ENCODE results near the gene PM20D1. TPM values are rescaled to one million over a fixed set of nuclear protein-coding genes. Genes with fewer than 3 reads are reported as not detected.

PM20D1 gene
- polyA plus RNA-seq, 6 donors from 2014 or later, result 0.43 to 3.0 (median 1.0) TPM; not detected in 1

GRCh38 chr1:205811660-205812059 lies 38.3 kb downstream of the PM20D1 start:
- DNase-seq, result no peak
- peak overlapping the region in 5 of 6 donors; percentile 84 to 91 (median 87) for H3K27ac Mint-ChIP-seq
- peaks cover 0 to 6% of the 10 kb centered on the region in 2 donors for H3K36me3 Mint-ChIP-seq
- peaks cover 50 to 67% (median 65%) of the 10 kb centered on the region in 3 donors for H3K4me1 Mint-ChIP-seq
- H3K9me3 Mint-ChIP-seq, result no peaks in the 10 kb centered on the region
- H3K4me3 Mint-ChIP-seq, result peak overlapping the region; percentile 93 to 98 (median 96)
- ATAC-seq (ENCODE audit: low read depth in 2 of 2), result no peak
- no peaks in the 10 kb centered on the region for H3K27me3 Mint-ChIP-seq

- peaks cover 0 to 6% of the 10 kb centered on the region in 2 donors for H3K36me3 Mint-ChIP-seq
- no peak for DNase-seq
- peak overlapping the region in 1 of 6 donors; percentile 73 for H3K27ac Mint-ChIP-seq
- no peaks in the 10 kb centered on the region for H3K27me3 Mint-ChIP-seq
- no peaks in the 10 kb centered on the region for H3K9me3 Mint-ChIP-seq
- ATAC-seq (ENCODE audit: low read depth in 2 of 2), result no peak
- peaks cover 57 to 77% (median 73%) of the 10 kb centered on the region in 3 donors for H3K4me1 Mint-ChIP-seq
- peak overlapping the region in 5 of 8 donors; percentile 16 to 97 (median 93) for H3K4me3 Mint-ChIP-seq
These were observed 39.3 kb downstream of the PM20D1 start for GRCh38 chr1:205810448-205811157.

GRCh38 chr1:205809942-205810345 lies 40.0 kb downstream of the PM20D1 start:
- Mint-ChIP-seq H3K36me3 (peaks cover 0 to 6% of the 10 kb centered on the region in 2 donors), H3K27ac (peak overlapping the region in 1 of 6 donors; percentile 66), H3K27me3 (no peaks in the 10 kb centered on the region), H3K9me3 (no peaks in the 10 kb centered on the region), H3K4me3 (peak overlapping the region in 3 of 8 donors; percentile 3 to 54 (median 32)), H3K4me1 (peaks cover 63 to 83% (median 79%) of the 10 kb centered on the region in 3 donors)
- DNase-seq (no peak), ATAC-seq (ENCODE audit: low read depth in 2 of 2) (no peak)

- H3K4me1 Mint-ChIP-seq, result peaks cover 67 to 88% (median 79%) of the 10 kb centered on the region in 3 donors
- no peaks in the 10 kb centered on the region for H3K9me3 Mint-ChIP-seq
- no peak for ATAC-seq (ENCODE audit: low read depth in 2 of 2)
- no peak for DNase-seq
- H3K36me3 Mint-ChIP-seq, result peaks cover 0 to 6% of the 10 kb centered on the region in 2 donors
- no peaks in the 10 kb centered on the region for H3K27me3 Mint-ChIP-seq
- H3K4me3 Mint-ChIP-seq, result peak overlapping the region in 5 of 8 donors; percentile 2 to 77 (median 54)
- H3K27ac Mint-ChIP-seq, result peak overlapping the region in 2 of 6 donors; percentile 47 to 66
These were observed 40.5 kb downstream of the PM20D1 start for GRCh38 chr1:205809469-205809868.

GRCh38 chr1:205805082-205805711 lies 44.7 kb downstream of the PM20D1 start:
- H3K4me3 Mint-ChIP-seq, result peak overlapping the region in 5 of 8 donors; percentile 1 to 86 (median 32)
- H3K4me1 Mint-ChIP-seq, result peaks cover 45 to 66% (median 46%) of the 10 kb centered on the region in 3 donors
- no peaks in the 10 kb centered on the region for H3K9me3 Mint-ChIP-seq
- H3K27me3 Mint-ChIP-seq, result no peaks in the 10 kb centered on the region
- ATAC-seq (ENCODE audit: low read depth in 2 of 2) (peak; percentile 23 to 32), DNase-seq (no peak)
- H3K27ac Mint-ChIP-seq, result peak overlapping the region in 3 of 6 donors; percentile 44 to 69 (median 60)
- H3K36me3 Mint-ChIP-seq, result peaks cover 0 to 6% of the 10 kb centered on the region in 2 donors

- peaks cover 40 to 60% (median 45%) of the 10 kb centered on the region in 3 donors for H3K4me1 Mint-ChIP-seq
- DNase-seq (no peak), ATAC-seq (ENCODE audit: low read depth in 2 of 2) (no peak)
- no peaks in the 10 kb centered on the region for H3K9me3 Mint-ChIP-seq
- H3K27ac Mint-ChIP-seq, result peak overlapping the region in 2 of 6 donors; percentile 52 to 60
- peaks cover 0 to 6% of the 10 kb centered on the region in 2 donors for H3K36me3 Mint-ChIP-seq
- H3K4me3 Mint-ChIP-seq, result no peak overlapping the region
- H3K27me3 Mint-ChIP-seq, result no peaks in the 10 kb centered on the region
These were observed 45.3 kb downstream of the PM20D1 start for GRCh38 chr1:205804605-205805004.

- ATAC-seq (ENCODE audit: low read depth in 2 of 2) (no peak), DNase-seq (no peak)
- Mint-ChIP-seq H3K27me3 (no peaks in the 10 kb centered on the region), H3K4me1 (peaks cover 34 to 54% (median 40%) of the 10 kb centered on the region in 3 donors), H3K36me3 (peaks cover under 1 to 6% of the 10 kb centered on the region in 2 donors), H3K9me3 (no peaks in the 10 kb centered on the region), H3K4me3 (peak overlapping the region in 1 of 8 donors; percentile 47), H3K27ac (no peak overlapping the region)
These were observed 45.9 kb downstream of the PM20D1 start for GRCh38 chr1:205803986-205804385.

GRCh38 chr1:205802060-205802459 lies 47.9 kb downstream of the PM20D1 start:
- ATAC-seq (ENCODE audit: low read depth in 2 of 2) (no peak), DNase-seq (no peak)
- no peaks in the 10 kb centered on the region for H3K9me3 Mint-ChIP-seq
- no peak overlapping the region for H3K4me3 Mint-ChIP-seq
- peaks cover 17 to 35% (median 28%) of the 10 kb centered on the region in 3 donors for H3K4me1 Mint-ChIP-seq
- no peaks in the 10 kb centered on the region for H3K27me3 Mint-ChIP-seq
- H3K27ac Mint-ChIP-seq, result peak overlapping the region in 2 of 6 donors; percentile 71 to 82
- peaks cover 0 to 20% of the 10 kb centered on the region in 2 donors for H3K36me3 Mint-ChIP-seq

- H3K27ac Mint-ChIP-seq, result peak overlapping the region in 2 of 6 donors; percentile 21 to 71
- H3K4me1 Mint-ChIP-seq, result peaks cover 11 to 27% (median 25%) of the 10 kb centered on the region in 3 donors
- DNase-seq (no peak), ATAC-seq (ENCODE audit: low read depth in 2 of 2) (no peak)
- H3K27me3 Mint-ChIP-seq, result no peaks in the 10 kb centered on the region
- H3K36me3 Mint-ChIP-seq, result peaks cover 0 to 22% of the 10 kb centered on the region in 2 donors
- H3K4me3 Mint-ChIP-seq, result no peak overlapping the region
- no peaks in the 10 kb centered on the region for H3K9me3 Mint-ChIP-seq
These were observed 48.8 kb downstream of the PM20D1 start for GRCh38 chr1:205800981-205801703.

GRCh38 chr1:205800427-205800826 lies 49.5 kb downstream of the PM20D1 start:
- Mint-ChIP-seq H3K9me3 (no peaks in the 10 kb centered on the region), H3K27ac (no peak overlapping the region)

GRCh38 chr1:205798577-205798976 lies 51.4 kb downstream of the PM20D1 start:
- ATAC-seq (ENCODE audit: low read depth in 2 of 2), result no peak
- Mint-ChIP-seq H3K27me3 (no peaks in the 10 kb centered on the region), H3K4me1 (peaks cover 10 to 15% (median 14%) of the 10 kb centered on the region in 3 donors), H3K36me3 (peaks cover 0 to 31% of the 10 kb centered on the region in 2 donors), H3K27ac (peak overlapping the region in 1 of 6 donors; percentile 37), H3K9me3 (no peaks in the 10 kb centered on the region), H3K4me3 (no peak overlapping the region)
- DNase-seq, result no peak

More at GRCh38 chr1:205800427-205800826, 49.5 kb downstream of the PM20D1 start:
- H3K27me3 Mint-ChIP-seq, result no peaks in the 10 kb centered on the region
- H3K4me1 Mint-ChIP-seq, result peaks cover 4 to 20% (median 18%) of the 10 kb centered on the region in 3 donors
- H3K4me3 Mint-ChIP-seq, result no peak overlapping the region
- DNase-seq (no peak), ATAC-seq (ENCODE audit: low read depth in 2 of 2) (no peak)
- H3K36me3 Mint-ChIP-seq, result peaks cover 0 to 22% of the 10 kb centered on the region in 2 donors

GRCh38 chr1:205797168-205797567 lies 52.8 kb downstream of the PM20D1 start:
- no peak overlapping the region for H3K4me3 Mint-ChIP-seq
- DNase-seq, result no peak

More at GRCh38 chr1:205797168-205797567, 52.8 kb downstream of the PM20D1 start:
- H3K9me3 Mint-ChIP-seq, result no peaks in the 10 kb centered on the region
- peaks cover 0 to 40% of the 10 kb centered on the region in 2 donors for H3K36me3 Mint-ChIP-seq
- H3K4me1 Mint-ChIP-seq, result peaks cover 10 to 17% (median 17%) of the 10 kb centered on the region in 3 donors
- no peaks in the 10 kb centered on the region for H3K27me3 Mint-ChIP-seq
- H3K27ac Mint-ChIP-seq, result no peak overlapping the region
- no peak for ATAC-seq (ENCODE audit: low read depth in 2 of 2)

Measured in naive B cell (primary cell).